Measurements from ENCODE around the gene EFHC1. TPM values are rescaled to one million over a fixed set of nuclear protein-coding genes. Genes with fewer than 3 reads are reported as not detected.

EFHC1 gene
- total and polyA plus RNA-seq, 2 of the 13 experiments (the other 11 are each of a cell fraction or from before 2014, with no cell fraction given): 23.4 to 29.5 TPM

- TF ChIP-seq ZBTB26 (CRISPR knock-in tag; IDR thresholded peaks at IDR 0.05; ENCODE audit: borderline replicate concordance) (no peak), ZBTB20 (CRISPR knock-in tag; IDR thresholded peaks at IDR 0.05; ENCODE audit: borderline replicate concordance, low read depth) (0 out of 2 replicates have a peak, but pooled peaks have one; percentile 38), MED13 (CRISPR knock-in tag; IDR thresholded peaks at IDR 0.05) (no peak), PATZ1 (CRISPR knock-in tag; IDR thresholded peaks at IDR 0.05) (peak; percentile 70), GATAD2A (CRISPR knock-in tag; IDR thresholded peaks at IDR 0.05) (peak; percentile 53; the same call in 1 of the 2 replicates), RELA (CRISPR knock-in tag; IDR thresholded peaks at IDR 0.05) (no peak), ZNF414 (CRISPR knock-in tag; IDR thresholded peaks at IDR 0.05) (0 out of 2 replicates have a peak, but pooled peaks have one; percentile 20), ZNF234 (CRISPR knock-in tag; conservative IDR thresholded peaks at IDR 0.05) (no peak), BCLAF1 (IDR thresholded peaks at IDR 0.05) (no peak), ZBTB44 (CRISPR knock-in tag; IDR thresholded peaks at IDR 0.05) (no peak), ISL2 (CRISPR knock-in tag; IDR thresholded peaks at IDR 0.05) (0 out of 2 replicates have a peak, but pooled peaks have one; percentile 39), ZEB1 (IDR thresholded peaks at IDR 0.05; ENCODE audit: insufficient replicate concordance, low read depth) (peak; percentile 97), ZBTB25 (CRISPR knock-in tag; IDR thresholded peaks at IDR 0.05) (peak; percentile 60; the same call in 1 of the 2 replicates), MLX (CRISPR knock-in tag; IDR thresholded peaks at IDR 0.05) (no peak), ERF (CRISPR knock-in tag; IDR thresholded peaks at IDR 0.05) (peak; percentile 73)
Observed at GRCh38 chr6:52416629-52417151, 3.5 kb upstream of the EFHC1 start (continued).
